GM23338 (cell line): Measurements from ENCODE around the gene LGI1. TPM values are rescaled to one million over a fixed set of nuclear protein-coding genes. Genes with fewer than 3 reads are reported as not detected.

Experiments
- ATAC-seq: fragments of 200-7000 bp; cut with Tn5 transposase; 3 replicates; pipeline ENCODE4 v1.9.1; 2020
- DNase-seq: peaks from one replicate; pipeline ENCODE4 v3.0.0-alpha.2; 2015; ENCODE audit warnings: low spot score
- H2AFZ ChIP-seq: fragments of 200-600 bp; sonication (generic); 2 replicates; pipeline ENCODE4 v1.8.0; 2016; ENCODE audit warnings: antibody characterized with exemption, mild to moderate bottlenecking, moderate library complexity
- H3F3A ChIP-seq: fragments of 200-600 bp; sonication (generic); replicated peaks from 2 replicates; pipeline ENCODE4 v1.8.0; 2017; ENCODE audit warnings: antibody characterized with exemption, mixed run types, low read depth
- H3K27ac ChIP-seq: fragments of 200-600 bp; sonication (generic); 2 replicates; pipeline ENCODE4 v1.6.1; 2016; ENCODE audit warnings: low read depth
- H3K27me3 ChIP-seq: fragments of 200-600 bp; sonication (generic); 2 replicates; pipeline ENCODE4 v1.8.0; 2016; ENCODE audit warnings: mild to moderate bottlenecking, mixed run types, moderate library complexity; ENCODE audit not compliant: insufficient read depth
- H3K36me3 ChIP-seq: fragments of 200-600 bp; sonication (generic); 2 replicates; pipeline ENCODE4 v1.8.0; 2016; ENCODE audit warnings: mild to moderate bottlenecking; ENCODE audit not compliant: insufficient read depth
- H3K4me1 ChIP-seq: fragments of 200-600 bp; sonication (generic); 2 replicates; pipeline ENCODE4 v1.8.0; 2016; ENCODE audit warnings: mild to moderate bottlenecking, moderate library complexity; ENCODE audit not compliant: insufficient read depth
- H3K4me2 ChIP-seq: fragments of 200-600 bp; sonication (generic); 2 replicates; pipeline ENCODE4 v1.7.1; 2017; ENCODE audit warnings: mixed run types
- H3K4me3 ChIP-seq: fragments of 200-600 bp; sonication (generic); 2 replicates; pipeline ENCODE4 v1.6.1; 2016; ENCODE audit warnings: mixed run types
- H3K79me2 ChIP-seq: fragments of 200-600 bp; sonication (generic); replicated peaks from 2 replicates; pipeline ENCODE4 v1.8.0; 2017; ENCODE audit warnings: mild to moderate bottlenecking; ENCODE audit not compliant: insufficient read depth
- H3K9me2 ChIP-seq: fragments of 200-600 bp; sonication (generic); 2 replicates; pipeline ENCODE4 v1.8.0; 2017; ENCODE audit not compliant: insufficient read depth
- H4K20me1 ChIP-seq: fragments of 200-600 bp; sonication (generic); replicated peaks from 2 replicates; pipeline ENCODE4 v1.8.0; 2017; ENCODE audit warnings: mild to moderate bottlenecking; ENCODE audit not compliant: insufficient read depth
- H3K27ac Mint-ChIP-seq: 2 replicates; pipeline ENCODE4 v1.8.0; 2020; ENCODE audit warnings: inconsistent platforms, mild to moderate bottlenecking, moderate library complexity, mixed read lengths
- H3K27me3 Mint-ChIP-seq: 3 replicates; pipeline ENCODE4 v1.8.0; 2022; ENCODE audit warnings: low read depth, mild to moderate bottlenecking, moderate library complexity, mixed read lengths, inconsistent platforms; ENCODE audit not compliant: insufficient read depth, poor library complexity
- H3K36me3 Mint-ChIP-seq: 3 replicates; pipeline ENCODE4 v1.8.0; 2021; ENCODE audit warnings: low read depth, mild to moderate bottlenecking, inconsistent platforms, moderate library complexity, mixed read lengths
- H3K4me1 Mint-ChIP-seq: 3 replicates; pipeline ENCODE4 v1.8.0; 2020; ENCODE audit warnings: mild to moderate bottlenecking, inconsistent platforms, mixed read lengths
- H3K4me3 Mint-ChIP-seq: 3 replicates; pipeline ENCODE4 v1.8.0; 2021; ENCODE audit warnings: moderate library complexity, mild to moderate bottlenecking, inconsistent platforms, mixed read lengths
- H3K9me3 Mint-ChIP-seq: 3 replicates; pipeline ENCODE4 v1.8.0; 2020; ENCODE audit warnings: moderate library complexity, mild to moderate bottlenecking, inconsistent platforms, mixed read lengths
- CREB1 ChIP-seq: fragments of 250-450 bp; sonication (Bioruptor Pico); IDR thresholded peaks from 2 replicates; pipeline ENCODE4 v1.5.0; 2020; ENCODE audit warnings: low read depth, mild to moderate bottlenecking, moderate library complexity
- EZH2phosphoT487 ChIP-seq: fragments of 200-600 bp; sonication (generic); IDR thresholded peaks from one replicate; pipeline ENCODE4 v1.8.1; 2018; ENCODE audit warnings: antibody characterized with exemption; ENCODE audit not compliant: unreplicated experiment
- JUNB ChIP-seq: IDR thresholded peaks from one replicate; pipeline ENCODE4 v1.6.1; 2016; ENCODE audit warnings: antibody characterized with exemption; ENCODE audit not compliant: unreplicated experiment
- NANOG ChIP-seq: IDR thresholded peaks from 2 replicates; pipeline ENCODE4 v1.6.1; 2016; ENCODE audit warnings: antibody characterized with exemption, borderline replicate concordance
- STAT1 ChIP-seq: IDR thresholded peaks from one replicate; pipeline ENCODE4 v1.6.1; 2016; ENCODE audit warnings: antibody characterized with exemption; ENCODE audit not compliant: unreplicated experiment
- polyA plus RNA-seq: library from polyadenylated mRNA; unstranded; fragments of >200 nt; fragmentation: Nextera tagmentation; extraction: Ambion mirVana; gene quantifications from 2 replicates; pipeline ENCODE4 v1.2.1, GENCODE V29; 2016
- total RNA-seq: library from RNA; depleted of rRNA; stranded (reverse); fragments of >200 nt; shearing (Covaris generic); gene quantifications from 2 replicates; pipeline ENCODE4 v1.2.3, GENCODE V29; 2014
- TF ChIP-seq, protein P1 (sequence below): fragments of 250-450 bp; sonication (Bioruptor Pico); IDR thresholded peaks from 2 replicates; pipeline ENCODE4 v1.5.0; 2020; ENCODE audit warnings: mild to moderate bottlenecking, moderate library complexity
- TF ChIP-seq, protein P2 (sequence below), 2 experiments: fragments of 200-600 bp in 1 of 2; sonication (generic) in 1 of 2; conservative IDR thresholded peaks; 2 replicates each; pipeline versions ENCODE4 v1.5.1 to v1.6.1; 2016 to 2017; ENCODE audit warnings: antibody characterized with exemption in 2 of 2, low read depth in 2 of 2, mild to moderate bottlenecking in 2 of 2, moderate library complexity in 1 of 2

The LGI1 gene
- total and polyA plus RNA-seq, 2 experiments from 2014 or later = 0.28 to 0.31 TPM

- H3K4me3 Mint-ChIP-seq = no peak overlapping the region
- ATAC-seq (no peak), DNase-seq (no peak)
- no peak overlapping the region for H3K4me2 ChIP-seq
- no peaks in the 10 kb centered on the region for H3K79me2 ChIP-seq
- peaks cover 65% of the 10 kb centered on the region for H3K4me1 Mint-ChIP-seq
- H3K9me3 Mint-ChIP-seq = no peaks in the 10 kb centered on the region
- no peak overlapping the region for H3K4me3 ChIP-seq
- TF ChIP-seq, protein P1, sequence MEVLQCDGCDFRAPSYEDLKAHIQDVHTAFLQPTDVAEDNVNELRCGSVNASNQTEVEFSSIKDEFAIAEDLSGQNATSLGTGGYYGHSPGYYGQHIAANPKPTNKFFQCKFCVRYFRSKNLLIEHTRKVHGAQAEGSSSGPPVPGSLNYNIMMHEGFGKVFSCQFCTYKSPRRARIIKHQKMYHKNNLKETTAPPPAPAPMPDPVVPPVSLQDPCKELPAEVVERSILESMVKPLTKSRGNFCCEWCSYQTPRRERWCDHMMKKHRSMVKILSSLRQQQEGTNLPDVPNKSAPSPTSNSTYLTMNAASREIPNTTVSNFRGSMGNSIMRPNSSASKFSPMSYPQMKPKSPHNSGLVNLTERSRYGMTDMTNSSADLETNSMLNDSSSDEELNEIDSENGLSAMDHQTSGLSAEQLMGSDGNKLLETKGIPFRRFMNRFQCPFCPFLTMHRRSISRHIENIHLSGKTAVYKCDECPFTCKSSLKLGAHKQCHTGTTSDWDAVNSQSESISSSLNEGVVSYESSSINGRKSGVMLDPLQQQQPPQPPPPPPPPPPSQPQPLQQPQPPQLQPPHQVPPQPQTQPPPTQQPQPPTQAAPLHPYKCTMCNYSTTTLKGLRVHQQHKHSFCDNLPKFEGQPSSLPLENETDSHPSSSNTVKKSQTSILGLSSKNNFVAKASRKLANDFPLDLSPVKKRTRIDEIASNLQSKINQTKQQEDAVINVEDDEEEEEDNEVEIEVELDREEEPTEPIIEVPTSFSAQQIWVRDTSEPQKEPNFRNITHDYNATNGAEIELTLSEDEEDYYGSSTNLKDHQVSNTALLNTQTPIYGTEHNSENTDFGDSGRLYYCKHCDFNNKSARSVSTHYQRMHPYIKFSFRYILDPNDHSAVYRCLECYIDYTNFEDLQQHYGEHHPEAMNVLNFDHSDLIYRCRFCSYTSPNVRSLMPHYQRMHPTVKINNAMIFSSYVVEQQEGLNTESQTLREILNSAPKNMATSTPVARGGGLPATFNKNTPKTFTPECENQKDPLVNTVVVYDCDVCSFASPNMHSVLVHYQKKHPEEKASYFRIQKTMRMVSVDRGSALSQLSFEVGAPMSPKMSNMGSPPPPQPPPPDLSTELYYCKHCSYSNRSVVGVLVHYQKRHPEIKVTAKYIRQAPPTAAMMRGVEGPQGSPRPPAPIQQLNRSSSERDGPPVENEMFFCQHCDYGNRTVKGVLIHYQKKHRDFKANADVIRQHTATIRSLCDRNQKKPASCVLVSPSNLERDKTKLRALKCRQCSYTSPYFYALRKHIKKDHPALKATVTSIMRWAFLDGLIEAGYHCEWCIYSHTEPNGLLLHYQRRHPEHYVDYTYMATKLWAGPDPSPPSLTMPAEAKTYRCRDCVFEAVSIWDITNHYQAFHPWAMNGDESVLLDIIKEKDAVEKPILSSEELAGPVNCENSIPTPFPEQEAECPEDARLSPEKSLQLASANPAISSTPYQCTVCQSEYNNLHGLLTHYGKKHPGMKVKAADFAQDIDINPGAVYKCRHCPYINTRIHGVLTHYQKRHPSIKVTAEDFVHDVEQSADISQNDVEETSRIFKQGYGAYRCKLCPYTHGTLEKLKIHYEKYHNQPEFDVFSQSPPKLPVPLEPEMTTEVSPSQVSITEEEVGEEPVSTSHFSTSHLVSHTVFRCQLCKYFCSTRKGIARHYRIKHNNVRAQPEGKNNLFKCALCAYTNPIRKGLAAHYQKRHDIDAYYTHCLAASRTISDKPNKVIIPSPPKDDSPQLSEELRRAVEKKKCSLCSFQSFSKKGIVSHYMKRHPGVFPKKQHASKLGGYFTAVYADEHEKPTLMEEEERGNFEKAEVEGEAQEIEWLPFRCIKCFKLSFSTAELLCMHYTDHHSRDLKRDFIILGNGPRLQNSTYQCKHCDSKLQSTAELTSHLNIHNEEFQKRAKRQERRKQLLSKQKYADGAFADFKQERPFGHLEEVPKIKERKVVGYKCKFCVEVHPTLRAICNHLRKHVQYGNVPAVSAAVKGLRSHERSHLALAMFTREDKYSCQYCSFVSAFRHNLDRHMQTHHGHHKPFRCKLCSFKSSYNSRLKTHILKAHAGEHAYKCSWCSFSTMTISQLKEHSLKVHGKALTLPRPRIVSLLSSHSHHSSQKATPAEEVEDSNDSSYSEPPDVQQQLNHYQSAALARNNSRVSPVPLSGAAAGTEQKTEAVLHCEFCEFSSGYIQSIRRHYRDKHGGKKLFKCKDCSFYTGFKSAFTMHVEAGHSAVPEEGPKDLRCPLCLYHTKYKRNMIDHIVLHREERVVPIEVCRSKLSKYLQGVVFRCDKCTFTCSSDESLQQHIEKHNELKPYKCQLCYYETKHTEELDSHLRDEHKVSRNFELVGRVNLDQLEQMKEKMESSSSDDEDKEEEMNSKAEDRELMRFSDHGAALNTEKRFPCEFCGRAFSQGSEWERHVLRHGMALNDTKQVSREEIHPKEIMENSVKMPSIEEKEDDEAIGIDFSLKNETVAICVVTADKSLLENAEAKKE = no peak
- TF ChIP-seq, protein P2, sequence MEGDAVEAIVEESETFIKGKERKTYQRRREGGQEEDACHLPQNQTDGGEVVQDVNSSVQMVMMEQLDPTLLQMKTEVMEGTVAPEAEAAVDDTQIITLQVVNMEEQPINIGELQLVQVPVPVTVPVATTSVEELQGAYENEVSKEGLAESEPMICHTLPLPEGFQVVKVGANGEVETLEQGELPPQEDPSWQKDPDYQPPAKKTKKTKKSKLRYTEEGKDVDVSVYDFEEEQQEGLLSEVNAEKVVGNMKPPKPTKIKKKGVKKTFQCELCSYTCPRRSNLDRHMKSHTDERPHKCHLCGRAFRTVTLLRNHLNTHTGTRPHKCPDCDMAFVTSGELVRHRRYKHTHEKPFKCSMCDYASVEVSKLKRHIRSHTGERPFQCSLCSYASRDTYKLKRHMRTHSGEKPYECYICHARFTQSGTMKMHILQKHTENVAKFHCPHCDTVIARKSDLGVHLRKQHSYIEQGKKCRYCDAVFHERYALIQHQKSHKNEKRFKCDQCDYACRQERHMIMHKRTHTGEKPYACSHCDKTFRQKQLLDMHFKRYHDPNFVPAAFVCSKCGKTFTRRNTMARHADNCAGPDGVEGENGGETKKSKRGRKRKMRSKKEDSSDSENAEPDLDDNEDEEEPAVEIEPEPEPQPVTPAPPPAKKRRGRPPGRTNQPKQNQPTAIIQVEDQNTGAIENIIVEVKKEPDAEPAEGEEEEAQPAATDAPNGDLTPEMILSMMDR (conservative IDR thresholded peaks at IDR 0.05; ENCODE audit: low read depth in 2 of 2) = no peak
- TF ChIP-seq EZH2phosphoT487 (no peak), CREB1 (CRISPR knock-in tag) (no peak), JUNB (no peak), NANOG (no peak), STAT1 (no peak)
- no peak overlapping the region for H3K27ac Mint-ChIP-seq
- H3K27me3 ChIP-seq = no peaks in the 10 kb centered on the region; the same call in 1 of the 2 replicates
- H3K4me1 ChIP-seq = peaks cover 56% of the 10 kb centered on the region
- H3K9me2 ChIP-seq = 0 out of 2 replicates have a peak, but pooled peaks cover 4% of the 10 kb centered on the region
- no peak overlapping the region for H3K27ac ChIP-seq
- H3F3A ChIP-seq = peaks cover 6% of the 10 kb centered on the region; the same call in 1 of the 2 replicates
- no peaks in the 10 kb centered on the region for H4K20me1 ChIP-seq
- H2AFZ ChIP-seq = no peak overlapping the region
- H3K27me3 Mint-ChIP-seq = peaks cover 8% of the 10 kb centered on the region
- H3K36me3 ChIP-seq = no peaks in the 10 kb centered on the region
- no peaks in the 10 kb centered on the region for H3K36me3 Mint-ChIP-seq
Measured at GRCh38 chr10:93753621-93754250, 4.0 kb upstream of the LGI1 start.
